ENCODE data around the gene SLC39A3.
"Not testable (repeated sequence)": the region's sequence is repeated elsewhere in the genome, so short reads cannot be mapped to it uniquely, and the experiment has no call there.

The SLC39A3 gene

DNA sequence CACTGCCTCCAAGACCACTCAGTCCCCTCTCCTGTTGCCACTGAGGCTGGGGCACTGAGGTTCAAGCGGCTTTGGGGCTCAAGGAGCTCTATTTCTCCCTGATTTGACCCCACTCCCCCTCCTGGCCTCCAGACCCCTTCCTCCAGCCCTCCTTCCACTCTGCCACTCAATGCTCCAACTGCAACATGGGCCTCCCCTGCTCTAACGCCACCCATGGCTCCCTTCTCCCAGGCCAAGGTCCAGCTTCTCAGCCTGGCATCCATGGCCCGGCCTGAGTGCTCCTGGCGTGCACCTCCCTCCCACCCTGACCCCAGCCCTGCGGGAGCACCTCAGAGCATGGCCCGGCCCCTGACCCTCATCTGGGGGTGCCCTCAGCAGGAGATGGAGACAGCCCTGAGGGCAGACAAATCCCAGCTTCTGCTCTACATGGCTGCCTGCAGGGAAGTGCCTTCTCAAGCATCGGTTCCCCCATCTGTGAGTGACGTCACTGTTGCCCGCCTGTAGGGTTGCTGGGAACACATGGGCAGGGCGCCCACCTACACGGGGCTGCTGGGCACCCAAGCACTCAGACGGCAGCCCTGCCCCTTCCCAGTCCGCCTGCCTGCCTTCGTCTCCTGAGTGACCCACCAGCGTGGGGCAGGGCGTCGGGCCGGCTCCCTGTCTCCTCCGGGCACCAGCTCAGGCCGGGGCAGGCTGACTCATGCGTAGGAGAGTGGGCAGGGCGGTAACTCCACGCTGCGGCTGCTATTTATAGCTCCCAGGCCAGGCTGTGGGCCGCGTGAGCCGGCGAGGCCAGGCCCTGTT, 17.1 kb downstream of the SLC39A3 start:
- peak in 8 of 14 donors; percentile 12 to 83 (median 49) for DNase-seq

DNA sequence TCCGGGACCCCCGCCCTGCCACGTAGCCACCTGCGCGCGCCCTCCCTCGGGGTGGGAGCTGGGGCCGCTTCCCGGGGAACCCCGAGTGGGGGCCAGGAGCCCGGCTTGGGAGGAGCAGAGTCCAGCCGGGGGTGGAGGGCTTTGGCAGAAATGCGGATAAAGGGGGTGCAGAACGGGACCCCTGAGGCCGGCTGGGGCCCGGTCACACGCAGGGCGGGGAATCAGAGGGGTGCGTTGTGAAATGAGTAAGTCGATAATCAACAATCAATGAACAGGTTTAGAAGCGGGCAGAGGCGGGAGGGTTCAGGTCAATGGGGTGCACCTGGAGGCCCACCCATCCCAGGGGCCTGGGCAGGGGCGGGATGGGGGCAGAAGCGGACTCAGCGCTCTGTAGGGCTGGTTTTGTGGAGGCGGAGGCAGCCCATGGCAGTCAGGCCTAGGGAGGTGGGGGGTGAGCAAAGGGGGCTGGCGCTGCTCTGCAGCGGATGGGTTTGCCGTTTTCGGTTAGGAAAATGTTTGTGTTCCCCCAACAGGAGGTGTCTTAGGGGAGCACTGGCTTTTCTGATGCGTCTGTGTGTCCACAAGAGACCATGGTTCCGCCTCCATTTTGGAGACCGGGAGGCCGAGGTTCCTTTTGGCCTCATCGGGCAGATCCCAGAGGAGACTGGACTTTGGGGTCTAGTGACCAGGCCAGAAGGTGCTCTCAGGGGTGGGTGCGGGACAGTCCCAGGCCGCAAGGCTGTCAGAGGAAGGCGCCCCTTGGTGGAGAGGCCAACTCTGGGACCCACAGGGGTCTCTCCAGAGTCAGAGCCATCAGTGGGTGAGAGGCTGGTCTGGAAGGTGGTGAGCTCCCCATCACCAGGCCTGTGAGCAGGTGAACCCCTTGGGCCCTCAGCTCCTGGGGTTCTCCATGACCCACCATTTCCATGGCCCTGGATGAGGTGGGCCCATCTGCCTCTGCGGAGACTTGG, 18.0 kb downstream of the SLC39A3 start:
- DNase-seq, result no peak

DNA sequence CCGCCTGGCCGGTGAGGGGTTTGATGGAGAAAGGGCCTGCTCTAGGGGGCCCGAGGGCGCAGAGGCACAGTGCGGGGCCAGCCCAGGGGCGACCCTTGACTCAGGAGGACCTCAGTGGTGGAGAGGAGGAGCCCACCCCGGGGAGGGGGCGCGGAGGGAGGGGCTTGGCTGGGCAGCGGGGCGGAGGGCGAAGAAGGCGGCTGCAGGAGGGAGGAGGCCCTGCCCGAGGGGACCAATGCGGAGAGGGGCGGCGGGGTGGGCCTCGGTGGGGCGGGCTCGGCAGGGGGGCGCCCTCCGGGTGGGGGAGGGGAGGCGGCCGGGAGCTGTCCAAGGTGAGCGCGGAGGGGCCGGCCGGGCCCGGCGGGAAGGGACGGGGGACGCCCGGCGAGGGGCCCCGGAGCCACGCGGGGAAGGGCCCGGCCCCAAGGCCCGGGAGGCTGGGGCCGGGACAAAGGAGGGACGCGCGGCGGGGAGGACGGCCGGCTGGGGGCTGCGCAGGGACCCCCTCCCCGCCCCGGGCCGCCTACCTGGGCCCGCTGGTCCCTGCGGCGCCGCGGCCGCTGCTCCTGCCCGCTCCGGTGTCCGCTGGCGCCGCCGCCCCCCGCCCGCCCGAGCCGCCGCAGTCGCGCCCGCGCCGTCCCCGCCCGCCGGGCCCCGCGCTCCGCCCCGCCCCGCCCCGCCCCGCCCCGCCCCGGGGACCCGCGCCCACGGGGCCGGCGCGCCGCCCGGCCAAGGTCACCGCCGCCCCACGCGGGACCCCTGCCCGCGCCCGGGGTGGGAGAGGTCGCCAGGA, 18.8 kb downstream of the SLC39A3 start, which contains the start of gene DIRAS1:
Gene DIRAS1 (minus strand): TSS at position 596 of the 793 bp plus-strand sequence. CDS start 3,566 bp downstream, outside the sequence.
- no peak for DNase-seq

DNA sequence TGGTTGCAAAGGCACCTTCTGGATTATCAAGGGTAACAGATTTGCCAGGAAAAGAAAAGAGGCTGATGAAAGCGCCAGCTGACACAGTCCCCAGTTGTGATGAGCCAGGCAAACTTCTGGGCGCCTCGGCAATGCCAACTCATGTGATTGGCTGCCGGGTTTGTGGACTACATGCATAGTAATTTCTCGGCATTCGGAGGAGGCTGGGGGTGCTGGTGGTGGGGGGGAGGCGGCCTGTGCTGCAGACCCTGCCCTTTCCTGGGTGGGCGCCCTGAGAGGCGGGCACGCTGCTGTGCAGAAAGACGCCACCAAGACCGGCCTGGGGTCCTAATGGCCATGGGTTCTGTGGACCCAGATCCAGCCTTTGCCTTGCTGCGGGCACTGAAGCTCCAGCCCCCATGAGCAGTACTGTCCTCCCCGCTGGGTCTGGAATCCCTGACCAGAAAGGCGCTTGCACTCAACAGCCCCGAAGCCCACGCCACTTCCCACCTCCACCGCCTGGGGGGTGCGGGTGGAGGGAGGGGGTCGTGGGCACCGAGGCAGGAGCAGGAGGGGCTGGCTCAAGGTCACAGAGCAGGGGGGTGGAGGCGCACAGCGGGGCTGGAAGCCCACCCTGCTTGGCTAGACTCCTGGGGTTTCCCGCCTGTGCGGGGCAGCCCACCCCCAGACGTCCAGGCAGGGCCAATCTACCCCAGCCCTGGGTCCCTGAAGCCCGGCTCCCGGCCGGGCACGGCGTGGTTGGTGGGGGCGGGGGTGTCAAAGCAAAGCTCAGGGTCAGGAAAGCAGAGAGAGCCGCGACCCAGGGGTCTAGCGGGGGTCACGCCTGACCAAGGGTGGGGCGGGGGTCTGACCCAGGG, 19.7 kb downstream of the SLC39A3 start:
- peak in 5 of 14 donors; percentile 9 to 54 (median 18) for DNase-seq

DNA sequence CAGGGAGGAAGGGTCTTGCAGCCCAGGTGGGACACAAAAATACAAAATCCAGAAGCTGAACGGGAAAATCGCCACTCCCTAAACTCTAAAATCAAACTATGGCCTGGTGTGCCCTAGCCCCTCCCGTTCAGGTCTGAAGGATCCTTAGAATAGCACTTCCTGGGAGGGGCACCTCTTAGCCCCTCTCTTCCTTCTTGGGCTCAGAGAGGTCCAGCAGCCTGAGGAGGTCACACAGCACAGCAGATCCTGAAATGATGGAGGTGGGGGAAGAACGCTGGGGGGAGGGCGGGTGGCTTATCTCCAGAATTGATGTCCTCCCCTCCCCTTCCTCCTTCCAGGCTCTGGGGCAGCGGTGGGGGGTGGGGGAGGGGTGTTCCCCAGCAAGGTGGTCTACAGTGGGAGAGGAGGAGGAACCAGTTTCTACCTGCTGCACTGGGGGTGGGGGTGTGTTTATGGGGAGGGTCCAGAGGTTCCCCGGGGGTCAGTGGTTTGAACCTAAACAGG, 20.5 kb downstream of the SLC39A3 start:
- no peak for DNase-seq

DNA sequence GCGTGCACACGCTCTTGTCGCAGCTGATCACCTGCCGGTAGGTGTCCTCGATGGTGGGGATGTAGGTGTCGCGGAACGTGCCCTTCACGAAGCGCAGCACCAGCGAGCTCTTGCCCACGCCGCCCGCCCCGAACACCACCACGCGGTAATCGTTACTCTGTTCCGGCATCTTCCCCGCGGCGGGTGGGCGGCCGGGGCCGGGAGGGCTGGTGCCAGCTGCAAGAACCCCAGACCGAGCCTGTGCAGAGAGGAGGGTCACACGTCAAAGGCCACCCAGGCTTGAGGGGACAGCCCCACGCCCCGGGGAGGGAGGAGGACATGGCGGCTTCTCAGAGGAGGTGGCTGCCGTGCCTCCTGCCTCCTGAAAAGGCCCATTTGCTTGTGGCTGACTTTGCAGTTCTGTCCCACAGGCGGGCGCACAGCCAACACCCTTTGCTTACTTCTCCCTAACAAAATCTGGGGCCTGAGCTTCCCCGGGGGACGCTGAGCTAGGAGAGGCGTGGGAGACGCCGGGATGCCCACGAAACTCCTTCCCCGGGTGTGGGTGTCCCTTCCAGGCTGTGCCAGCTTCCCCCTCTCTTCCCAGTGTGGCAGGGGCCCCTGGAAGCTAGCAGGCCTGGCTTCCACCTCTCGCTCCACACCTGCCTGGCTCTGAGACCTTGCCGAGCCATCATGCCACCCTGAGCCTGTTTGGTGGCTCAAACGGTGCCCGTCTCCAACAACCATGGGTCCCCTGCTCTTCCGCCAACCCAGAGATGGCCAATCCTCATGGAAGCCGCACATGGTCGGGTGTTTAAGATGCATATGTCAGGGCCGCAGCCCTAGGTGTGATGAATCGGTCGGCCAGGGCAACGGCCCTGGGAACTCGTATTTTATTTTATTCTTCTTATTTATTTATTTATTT, 21.9 kb downstream of the SLC39A3 start:
- DNase-seq, result no peak

DNA sequence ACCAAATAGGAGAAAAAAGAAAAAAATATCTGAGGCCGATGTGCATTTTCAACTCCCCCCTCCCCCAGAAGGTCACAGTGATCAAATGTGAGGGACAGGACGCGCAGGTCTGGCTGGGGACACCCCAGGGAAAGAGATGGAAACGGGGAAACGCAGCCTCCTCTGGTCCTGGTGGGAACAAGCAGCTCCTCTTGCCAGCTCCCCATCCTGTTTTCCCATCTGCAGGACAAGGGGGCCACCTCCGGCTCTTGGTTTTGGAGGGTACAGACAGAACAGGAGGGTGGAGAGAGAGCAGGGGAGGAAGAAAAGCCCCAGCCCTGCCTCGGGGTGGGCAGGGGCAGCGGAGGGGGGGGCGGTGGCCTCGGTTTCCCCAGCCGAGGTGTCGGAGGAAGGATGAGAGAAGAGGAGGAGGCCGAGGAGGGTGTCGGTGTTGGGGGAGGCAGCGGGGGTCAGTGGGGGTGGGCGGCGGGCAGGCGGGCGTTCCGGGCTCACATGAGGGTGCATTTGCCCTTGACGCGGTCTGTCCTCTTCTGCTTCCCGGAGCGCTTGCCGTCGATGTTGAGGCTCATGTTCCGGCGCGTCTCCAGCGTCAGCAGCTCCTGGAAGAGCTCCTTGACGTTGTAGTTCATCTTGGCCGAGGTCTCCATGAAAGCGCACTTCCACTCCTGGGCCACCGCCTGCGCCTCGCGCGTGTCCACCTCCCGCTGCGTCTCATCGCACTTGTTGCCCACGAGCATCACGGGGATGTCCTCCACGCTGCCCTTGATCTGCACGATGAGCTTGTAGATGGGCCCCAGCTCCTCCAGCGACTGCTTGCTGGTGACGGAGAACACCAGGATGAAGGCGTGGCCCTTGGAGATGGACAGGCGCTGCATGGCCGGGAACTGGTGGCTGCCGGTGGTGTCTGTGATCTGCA, 22.8 kb downstream of the SLC39A3 start:
- no peak for DNase-seq

DNA sequence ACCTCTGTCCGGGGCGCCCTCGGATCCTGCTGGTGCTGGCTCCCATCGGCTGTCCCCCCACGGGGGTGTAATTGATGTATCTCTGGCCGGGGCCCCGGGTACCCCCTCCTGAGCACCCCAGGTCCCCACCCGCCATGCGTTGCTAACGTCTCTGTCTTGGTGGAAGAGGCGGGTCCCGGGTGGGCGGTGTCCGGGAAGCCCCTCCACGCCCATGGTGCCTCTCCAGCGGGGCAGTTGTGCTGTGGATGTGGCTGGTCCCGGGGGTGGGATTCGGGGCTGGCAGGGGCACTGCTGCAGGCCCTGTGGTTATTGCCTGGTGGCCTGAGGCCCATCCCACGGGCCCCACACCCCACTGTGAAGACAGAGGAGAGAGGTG, 23.6 kb downstream of the SLC39A3 start:
- DNase-seq, result no peak

DNA sequence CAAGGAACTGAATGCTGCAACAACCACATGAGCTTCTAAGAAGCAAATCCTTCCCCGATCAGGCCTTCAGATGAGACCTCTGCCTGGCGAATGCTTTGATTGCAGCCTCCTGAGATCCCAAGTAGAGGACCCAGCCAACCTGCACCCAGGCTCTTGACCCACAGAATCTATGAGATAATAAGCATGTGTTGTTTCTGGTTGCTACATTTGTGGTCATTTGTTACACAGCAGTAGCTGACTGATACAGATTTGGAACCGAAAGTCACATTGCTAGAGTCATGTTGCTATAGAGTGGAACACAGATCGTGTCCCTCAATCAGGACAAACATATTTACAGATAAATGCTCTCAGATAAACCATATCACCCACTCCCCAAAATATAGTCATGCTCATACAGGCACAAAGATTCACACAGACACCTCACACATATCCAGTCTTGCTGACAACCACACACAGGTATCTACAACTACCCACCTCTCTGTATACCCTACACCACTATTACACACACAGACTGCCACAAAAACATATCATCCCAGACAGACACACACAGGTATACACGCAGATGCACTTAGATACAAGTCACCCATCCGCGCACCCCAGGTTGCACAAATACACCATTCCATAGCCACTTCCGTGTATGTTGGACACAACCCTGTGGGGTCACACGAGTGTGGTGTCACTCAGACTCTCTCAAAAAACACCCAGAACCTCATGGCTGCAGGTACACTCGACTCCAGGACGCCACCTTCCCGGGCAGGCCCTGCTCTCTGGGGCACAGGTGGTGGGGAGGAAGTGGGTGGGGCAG, 24.1 kb downstream of the SLC39A3 start:
- DNase-seq, result no peak

DNA sequence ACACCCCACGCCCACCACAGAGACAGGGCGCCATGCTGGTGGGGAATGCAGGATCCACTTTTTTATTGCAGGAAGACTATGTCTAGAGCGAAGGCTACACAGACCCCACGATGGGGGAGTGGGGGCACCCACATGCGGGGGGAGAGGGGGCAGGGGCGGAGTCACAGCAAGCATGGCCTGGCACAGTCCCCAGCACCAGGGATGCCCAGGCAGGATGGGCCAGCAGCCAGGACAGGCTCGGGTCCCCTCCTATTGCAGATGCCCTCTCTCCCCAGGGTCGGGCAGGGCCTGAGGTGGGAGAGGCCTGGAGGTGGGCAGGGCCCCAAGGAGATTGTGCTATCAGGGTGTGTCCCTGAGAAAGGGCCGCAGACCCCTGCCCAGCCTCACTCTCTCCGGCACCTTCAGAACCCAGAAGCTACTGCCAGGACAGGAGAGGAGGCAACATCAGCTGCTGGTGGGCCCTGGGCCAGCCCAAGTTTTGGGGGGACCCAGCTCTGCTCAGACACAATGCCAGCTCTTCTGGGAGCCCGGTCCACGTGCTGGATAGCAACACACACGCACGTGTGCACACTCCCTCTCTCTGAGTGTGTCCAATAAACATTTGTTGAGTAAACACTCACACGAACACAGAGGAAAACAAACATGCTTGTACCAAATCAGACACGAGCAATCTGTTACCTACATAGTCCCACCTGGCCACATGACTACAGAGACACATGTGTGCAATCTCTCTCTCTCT, 25.1 kb downstream of the SLC39A3 start:
- DNase-seq, result no peak

DNA sequence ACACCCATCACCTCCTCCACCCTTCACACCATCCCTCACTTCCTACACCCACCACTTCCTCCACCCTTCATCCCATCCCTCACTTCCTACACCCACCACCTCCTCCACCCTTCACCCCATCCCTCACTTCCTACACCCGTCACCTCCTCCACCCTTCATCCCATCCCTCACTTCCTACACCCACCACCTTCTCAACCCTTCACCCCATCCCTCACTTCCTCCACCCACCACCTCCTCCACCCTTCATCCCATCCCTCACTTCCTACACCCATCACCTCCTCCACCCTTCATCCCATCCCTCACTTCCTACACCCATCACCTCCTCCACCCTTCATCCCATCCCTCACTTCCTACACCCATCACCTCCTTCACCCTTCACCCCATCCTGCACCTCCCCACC, 25.7 kb downstream of the SLC39A3 start:
- not testable (repeated sequence) for DNase-seq

DNA sequence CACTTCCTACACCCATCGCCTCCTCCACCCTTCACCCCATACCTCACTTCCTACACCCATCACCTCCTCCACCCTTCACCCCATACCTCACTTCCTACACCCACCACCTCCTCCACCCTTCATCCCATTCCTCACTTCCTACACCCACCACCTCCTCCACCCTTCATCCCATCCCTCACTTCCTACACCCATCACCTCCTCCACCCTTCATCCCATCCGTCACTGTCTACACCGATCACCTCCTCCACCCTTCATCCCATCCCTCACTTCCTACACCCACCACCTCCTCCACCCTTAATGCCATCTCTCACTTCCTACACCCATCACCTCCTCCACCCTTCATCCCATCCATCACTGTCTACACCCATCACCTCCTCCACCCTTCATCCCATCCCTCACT, 26.6 kb downstream of the SLC39A3 start:
- not testable (repeated sequence) for DNase-seq

DNA sequence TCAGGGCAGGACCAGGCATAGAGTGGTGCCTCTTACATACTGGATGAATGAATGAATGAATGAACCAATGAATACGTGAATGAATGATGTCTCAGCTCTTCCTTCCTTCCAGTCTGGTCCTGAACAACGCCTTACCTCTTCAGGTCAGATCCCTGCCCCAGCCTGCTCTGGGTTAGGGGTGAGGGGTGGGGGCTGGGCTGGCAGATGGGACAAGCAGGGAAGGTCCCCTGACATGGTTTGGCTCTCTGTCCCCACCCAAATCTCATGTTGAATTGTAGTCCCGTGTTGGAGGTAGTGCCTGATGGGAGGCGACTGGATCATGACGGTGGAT, 28.0 kb downstream of the SLC39A3 start:
- no peak for DNase-seq

DNA sequence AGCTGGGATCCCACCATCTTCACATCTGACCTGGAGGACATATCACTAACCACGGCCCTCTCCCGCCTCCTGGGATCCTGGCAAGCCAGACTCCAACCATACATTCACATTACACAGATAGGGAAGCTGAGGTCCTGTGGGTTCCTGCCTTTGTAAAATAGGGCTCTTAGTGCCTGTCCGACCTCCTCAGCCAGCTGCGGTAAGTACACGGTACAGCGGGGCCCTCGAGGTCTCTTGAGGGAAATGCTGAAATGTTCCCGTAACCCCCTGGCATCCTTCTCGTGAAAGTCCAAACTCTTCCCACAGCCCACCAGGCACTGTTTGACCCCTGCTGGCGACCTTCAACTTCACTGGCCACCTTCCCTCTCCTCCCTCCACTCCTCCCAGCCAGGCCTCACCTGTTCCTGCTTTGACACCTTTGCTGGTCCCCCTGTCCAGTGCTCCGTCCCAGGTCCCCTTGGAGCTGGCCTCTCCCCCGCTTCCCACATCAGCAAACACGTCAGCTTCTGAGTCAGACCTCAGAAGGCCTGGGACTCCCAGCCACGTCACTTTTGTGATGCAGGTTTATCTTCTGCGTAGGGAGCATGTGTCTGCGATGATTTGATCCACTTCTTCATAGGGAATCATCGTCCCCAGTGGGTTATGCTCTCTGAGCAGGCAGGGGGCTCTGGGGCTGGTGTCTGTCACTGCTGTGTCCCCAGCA, 28.5 kb downstream of the SLC39A3 start:
- no peak for DNase-seq

DNA sequence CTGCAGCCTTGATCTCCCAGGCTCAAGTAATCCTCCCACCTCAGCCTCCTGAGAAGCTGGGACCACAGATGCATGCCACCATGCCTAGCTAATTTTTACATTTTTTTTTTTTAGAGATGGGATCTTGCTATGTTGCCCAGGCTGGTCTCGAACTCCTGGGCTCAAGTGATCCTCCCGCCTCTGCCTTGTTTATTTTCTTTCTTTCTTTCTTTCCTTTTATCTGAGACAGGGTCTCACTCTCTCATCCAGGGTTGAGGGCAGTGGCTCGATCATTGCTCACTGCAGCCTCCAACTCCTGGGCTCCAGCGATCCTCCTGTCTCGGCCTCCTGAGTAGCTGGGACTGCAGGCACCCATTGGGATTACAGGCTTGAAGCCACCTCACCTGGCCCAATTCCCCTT, 33.6 kb downstream of the SLC39A3 start:
- DNase-seq, result no peak

DNA sequence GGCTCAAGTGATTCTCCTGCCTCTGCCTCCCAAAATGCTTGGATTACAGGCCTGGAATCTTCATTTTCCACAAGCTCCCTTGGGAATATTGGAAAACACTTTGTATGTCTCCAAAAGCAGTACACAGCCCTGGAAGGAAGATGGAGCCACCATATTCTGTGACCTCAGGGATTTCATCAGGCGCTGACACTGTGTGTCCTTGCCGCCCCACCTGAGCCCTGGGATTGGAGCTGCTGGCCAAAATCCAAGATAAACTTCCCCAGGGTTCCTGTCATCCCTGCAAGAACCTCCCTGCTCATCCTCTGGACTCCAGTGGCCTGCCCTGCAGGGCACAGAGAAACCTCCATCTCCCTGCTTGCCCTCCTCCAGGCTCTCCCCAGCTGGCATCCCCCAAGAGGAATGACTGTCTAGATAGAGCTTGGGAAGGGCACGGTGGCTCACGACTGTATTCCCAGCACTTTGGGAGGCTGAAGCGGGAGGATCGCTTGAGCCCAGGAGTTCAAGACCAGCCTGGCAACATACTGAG, 36.1 kb downstream of the SLC39A3 start:
- no peak for DNase-seq

DNA sequence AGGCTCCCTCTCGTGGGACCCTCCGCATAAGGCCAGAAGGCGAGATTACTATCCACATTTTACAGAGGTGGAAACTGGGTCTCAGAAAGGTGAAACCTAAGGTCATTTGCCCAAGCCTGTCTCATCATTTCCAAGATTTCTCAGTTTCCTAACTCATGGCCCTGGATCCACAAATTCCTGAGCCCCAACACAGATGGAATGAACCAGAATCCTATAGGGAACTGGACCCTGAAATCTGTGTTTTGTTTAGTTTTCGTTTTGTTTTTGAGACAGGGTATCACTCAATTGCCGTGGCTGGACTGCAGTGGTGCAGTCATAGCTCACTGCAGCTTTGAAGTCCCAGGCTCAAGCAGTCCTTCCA, 36.8 kb downstream of the SLC39A3 start:
- DNase-seq, result no peak
